Nephron (organoid): Measurements from ENCODE around the gene CARMIL1.

ENCODE experiments used
- H3K27ac Mint-ChIP-seq, 3 experiments: 2 replicates each; pipeline ENCODE4 v1.8.0; 2020; ENCODE audit warnings: mixed read lengths in 3 of 3, mild to moderate bottlenecking in 2 of 3, moderate library complexity in 1 of 3
- H3K27me3 Mint-ChIP-seq: 2 replicates; pipeline ENCODE4 v1.8.0; 2021; ENCODE audit warnings: low read depth, mild to moderate bottlenecking, moderate library complexity, mixed read lengths
- H3K36me3 Mint-ChIP-seq: 2 replicates; pipeline ENCODE4 v1.8.0; 2020; ENCODE audit warnings: low read depth, mixed read lengths
- H3K4me1 Mint-ChIP-seq: 2 replicates; pipeline ENCODE4 v1.8.0; 2020; ENCODE audit warnings: mixed read lengths
- H3K4me3 Mint-ChIP-seq, 3 experiments: 2 replicates each; pipeline ENCODE4 v1.8.0; 2020; ENCODE audit warnings: mild to moderate bottlenecking in 3 of 3, mixed read lengths in 3 of 3, moderate library complexity in 2 of 3
- H3K9me3 Mint-ChIP-seq: 2 replicates; pipeline ENCODE4 v1.8.0; 2020; ENCODE audit warnings: mixed read lengths
- TF ChIP-seq, protein P1 (sequence below), 3 experiments: fragments of 200-600 bp; sonication (generic); IDR thresholded peaks; one replicate each; pipeline ENCODE4 v1.5.0; 2021; ENCODE audit warnings: antibody characterized with exemption in 3 of 3; ENCODE audit not compliant: unreplicated experiment in 3 of 3

The CARMIL1 gene

DNA sequence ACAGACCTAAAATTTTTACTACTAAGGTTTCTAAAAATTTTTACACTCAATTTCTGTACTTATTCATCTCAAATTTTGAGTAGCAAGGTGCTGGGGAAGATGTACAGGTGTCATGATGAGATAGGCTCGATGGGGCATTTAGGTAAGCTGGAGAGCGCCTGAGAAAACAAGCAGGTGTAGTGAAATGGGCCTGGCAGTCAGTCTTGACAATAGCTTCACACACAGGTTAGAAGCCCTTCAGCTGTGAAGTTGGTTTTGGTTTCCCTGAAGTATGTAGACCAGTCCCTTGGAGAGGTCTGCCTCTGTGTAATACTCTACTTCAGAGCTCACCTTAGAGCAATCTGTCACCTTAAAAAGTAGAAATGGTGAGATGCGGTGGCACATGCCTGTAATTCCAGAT is 228.9 kb downstream of the CARMIL1 start:
- no peak overlapping the region for H3K27ac Mint-ChIP-seq
- H3K9me3 Mint-ChIP-seq = no peaks in the 10 kb centered on the region
- TF ChIP-seq, protein P1, sequence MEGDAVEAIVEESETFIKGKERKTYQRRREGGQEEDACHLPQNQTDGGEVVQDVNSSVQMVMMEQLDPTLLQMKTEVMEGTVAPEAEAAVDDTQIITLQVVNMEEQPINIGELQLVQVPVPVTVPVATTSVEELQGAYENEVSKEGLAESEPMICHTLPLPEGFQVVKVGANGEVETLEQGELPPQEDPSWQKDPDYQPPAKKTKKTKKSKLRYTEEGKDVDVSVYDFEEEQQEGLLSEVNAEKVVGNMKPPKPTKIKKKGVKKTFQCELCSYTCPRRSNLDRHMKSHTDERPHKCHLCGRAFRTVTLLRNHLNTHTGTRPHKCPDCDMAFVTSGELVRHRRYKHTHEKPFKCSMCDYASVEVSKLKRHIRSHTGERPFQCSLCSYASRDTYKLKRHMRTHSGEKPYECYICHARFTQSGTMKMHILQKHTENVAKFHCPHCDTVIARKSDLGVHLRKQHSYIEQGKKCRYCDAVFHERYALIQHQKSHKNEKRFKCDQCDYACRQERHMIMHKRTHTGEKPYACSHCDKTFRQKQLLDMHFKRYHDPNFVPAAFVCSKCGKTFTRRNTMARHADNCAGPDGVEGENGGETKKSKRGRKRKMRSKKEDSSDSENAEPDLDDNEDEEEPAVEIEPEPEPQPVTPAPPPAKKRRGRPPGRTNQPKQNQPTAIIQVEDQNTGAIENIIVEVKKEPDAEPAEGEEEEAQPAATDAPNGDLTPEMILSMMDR (IDR thresholded peaks at IDR 0.05; ENCODE audit: unreplicated experiment in 3 of 3) = no peak
- H3K4me1 Mint-ChIP-seq = no peaks in the 10 kb centered on the region
- H3K4me3 Mint-ChIP-seq = no peak overlapping the region
- H3K36me3 Mint-ChIP-seq = peaks cover 7% of the 10 kb centered on the region
- H3K27me3 Mint-ChIP-seq = no peaks in the 10 kb centered on the region

DNA sequence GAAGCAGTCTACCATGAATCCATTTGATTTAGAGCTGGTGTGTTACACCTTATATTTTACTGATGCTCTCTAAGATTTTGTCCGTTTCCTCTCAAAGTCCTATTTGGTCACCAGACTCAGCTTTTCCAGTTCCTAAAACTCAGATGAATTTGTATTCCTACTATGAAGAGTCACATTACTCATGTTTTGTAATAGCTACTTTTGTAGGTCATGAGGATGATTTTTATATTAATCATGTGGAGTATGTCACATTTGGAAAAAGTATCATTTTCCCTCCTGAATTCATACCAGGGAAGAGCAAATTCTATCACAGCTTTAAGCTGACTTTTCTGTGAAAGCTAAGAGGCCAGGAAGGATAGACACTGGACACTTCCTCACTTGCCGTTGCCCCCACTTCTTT is 232.2 kb downstream of the CARMIL1 start:
- Mint-ChIP-seq H3K9me3 (no peaks in the 10 kb centered on the region), H3K27me3 (no peaks in the 10 kb centered on the region), H3K4me3 (no peak overlapping the region), H3K36me3 (peaks cover 10% of the 10 kb centered on the region), H3K4me1 (peaks cover 2% of the 10 kb centered on the region), H3K27ac (no peak overlapping the region)
- TF ChIP-seq, protein P1 (IDR thresholded peaks at IDR 0.05; ENCODE audit: unreplicated experiment in 3 of 3) = no peak

- H3K9me3 Mint-ChIP-seq = no peaks in the 10 kb centered on the region
- peaks cover 11% of the 10 kb centered on the region for H3K4me1 Mint-ChIP-seq
- H3K4me3 Mint-ChIP-seq = no peak overlapping the region
- no peaks in the 10 kb centered on the region for H3K27me3 Mint-ChIP-seq
- TF ChIP-seq, protein P1 (IDR thresholded peaks at IDR 0.05; ENCODE audit: unreplicated experiment in 3 of 3) = no peak
- peaks cover 10% of the 10 kb centered on the region for H3K36me3 Mint-ChIP-seq
- H3K27ac Mint-ChIP-seq = no peak overlapping the region
Observed at GRCh38 chr6:25512560-25512959, 233.4 kb downstream of the CARMIL1 start.

GRCh38 chr6:25519856-25520255 is 240.7 kb downstream of the CARMIL1 start:
- Mint-ChIP-seq H3K4me1 (peaks cover 24% of the 10 kb centered on the region), H3K36me3 (peaks cover 21% of the 10 kb centered on the region), H3K4me3 (no peak overlapping the region), H3K9me3 (no peaks in the 10 kb centered on the region), H3K27me3 (peaks cover 3% of the 10 kb centered on the region), H3K27ac (no peak overlapping the region)
- TF ChIP-seq, protein P1 (IDR thresholded peaks at IDR 0.05; ENCODE audit: unreplicated experiment in 3 of 3) = no peak

GRCh38 chr6:25524542-25524941 is 245.4 kb downstream of the CARMIL1 start:
- TF ChIP-seq, protein P1 (IDR thresholded peaks at IDR 0.05; ENCODE audit: unreplicated experiment in 3 of 3) = no peak
- Mint-ChIP-seq H3K27ac (no peak overlapping the region), H3K36me3 (peaks cover 24% of the 10 kb centered on the region), H3K9me3 (no peaks in the 10 kb centered on the region), H3K4me3 (no peak overlapping the region), H3K27me3 (peaks cover 3% of the 10 kb centered on the region), H3K4me1 (no peaks in the 10 kb centered on the region)

GRCh38 chr6:25525078-25525477 is 245.9 kb downstream of the CARMIL1 start:
- no peak overlapping the region for H3K4me3 Mint-ChIP-seq
- H3K27me3 Mint-ChIP-seq = peaks cover 3% of the 10 kb centered on the region
- H3K9me3 Mint-ChIP-seq = no peaks in the 10 kb centered on the region
- peaks cover 24% of the 10 kb centered on the region for H3K36me3 Mint-ChIP-seq
- TF ChIP-seq, protein P1 (IDR thresholded peaks at IDR 0.05; ENCODE audit: unreplicated experiment in 3 of 3) = no peak
- H3K4me1 Mint-ChIP-seq = no peaks in the 10 kb centered on the region
- no peak overlapping the region for H3K27ac Mint-ChIP-seq
